GM12873 (cell line): ENCODE measurements around the gene PBX1.

ENCODE experiments used
- TF ChIP-seq, protein P1 (sequence below): IDR thresholded peaks from 2 replicates; pipeline ENCODE4 v1.5.1; 2012; ENCODE audit warnings: low read depth, mild to moderate bottlenecking, moderate library complexity, low read length, control low read depth; ENCODE audit not compliant: insufficient read depth; ENCODE audit errors: missing control alignments

The PBX1 gene

DNA sequence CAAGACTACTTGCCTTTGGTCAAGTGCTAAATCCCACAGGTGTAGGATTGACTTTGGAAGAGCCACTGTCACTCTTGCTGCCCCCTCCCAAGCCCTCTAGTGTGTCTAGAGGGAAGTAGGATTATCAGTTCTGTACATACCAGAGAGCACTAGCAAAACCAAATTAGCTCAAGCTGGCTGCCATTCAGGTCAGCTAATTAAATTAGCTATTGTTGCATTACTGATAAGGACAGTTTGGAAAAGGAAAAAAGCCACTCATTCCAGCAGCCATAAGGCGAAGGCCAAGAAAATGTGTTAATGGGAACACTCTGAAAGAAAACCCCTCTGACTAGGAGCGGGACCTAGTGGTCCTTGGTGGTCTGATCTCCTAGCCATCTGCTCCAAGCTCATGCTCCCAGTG, 321.7 kb downstream of the PBX1 start:
- TF ChIP-seq, protein P1, sequence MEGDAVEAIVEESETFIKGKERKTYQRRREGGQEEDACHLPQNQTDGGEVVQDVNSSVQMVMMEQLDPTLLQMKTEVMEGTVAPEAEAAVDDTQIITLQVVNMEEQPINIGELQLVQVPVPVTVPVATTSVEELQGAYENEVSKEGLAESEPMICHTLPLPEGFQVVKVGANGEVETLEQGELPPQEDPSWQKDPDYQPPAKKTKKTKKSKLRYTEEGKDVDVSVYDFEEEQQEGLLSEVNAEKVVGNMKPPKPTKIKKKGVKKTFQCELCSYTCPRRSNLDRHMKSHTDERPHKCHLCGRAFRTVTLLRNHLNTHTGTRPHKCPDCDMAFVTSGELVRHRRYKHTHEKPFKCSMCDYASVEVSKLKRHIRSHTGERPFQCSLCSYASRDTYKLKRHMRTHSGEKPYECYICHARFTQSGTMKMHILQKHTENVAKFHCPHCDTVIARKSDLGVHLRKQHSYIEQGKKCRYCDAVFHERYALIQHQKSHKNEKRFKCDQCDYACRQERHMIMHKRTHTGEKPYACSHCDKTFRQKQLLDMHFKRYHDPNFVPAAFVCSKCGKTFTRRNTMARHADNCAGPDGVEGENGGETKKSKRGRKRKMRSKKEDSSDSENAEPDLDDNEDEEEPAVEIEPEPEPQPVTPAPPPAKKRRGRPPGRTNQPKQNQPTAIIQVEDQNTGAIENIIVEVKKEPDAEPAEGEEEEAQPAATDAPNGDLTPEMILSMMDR, result no peak

DNA sequence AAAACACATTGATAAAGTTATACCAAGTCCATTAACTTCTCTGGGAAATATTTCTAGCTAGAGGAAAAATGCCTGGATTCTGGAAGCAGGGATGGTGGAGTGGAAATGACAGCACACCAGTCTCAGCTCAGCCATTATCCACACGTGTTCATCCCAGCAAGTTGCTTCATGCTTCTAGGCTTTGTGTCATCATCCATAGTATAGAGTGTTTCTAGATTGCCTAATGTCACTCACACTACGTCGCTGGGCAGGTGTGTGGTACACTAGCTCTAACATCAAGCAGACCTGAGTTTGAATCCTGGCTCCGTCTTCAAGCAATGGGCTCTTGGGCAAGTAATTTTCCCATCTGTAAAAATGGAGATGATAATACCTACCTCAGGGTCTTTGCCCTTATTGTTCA, 326.3 kb downstream of the PBX1 start:
- TF ChIP-seq, protein P1, result no peak

DNA sequence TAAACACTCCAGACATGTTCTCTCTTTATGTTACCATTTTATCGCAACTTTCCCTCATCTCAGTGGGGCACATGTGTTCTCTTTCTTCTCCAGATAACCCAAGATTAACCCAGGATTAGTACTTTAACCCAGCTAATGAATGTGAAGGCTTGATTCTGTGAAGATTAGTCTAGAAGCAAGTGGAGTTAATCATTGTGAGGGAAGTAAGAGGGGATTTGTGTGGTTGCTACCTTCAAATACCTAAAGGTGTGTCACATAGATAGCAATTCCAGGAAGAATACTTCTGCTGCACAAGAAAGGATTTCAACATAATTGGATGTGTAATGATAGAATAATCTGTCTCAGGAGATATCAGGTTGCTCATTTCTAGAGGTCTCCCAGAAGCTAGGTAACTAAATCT, 327.1 kb downstream of the PBX1 start:
- TF ChIP-seq, protein P1, result no peak

DNA sequence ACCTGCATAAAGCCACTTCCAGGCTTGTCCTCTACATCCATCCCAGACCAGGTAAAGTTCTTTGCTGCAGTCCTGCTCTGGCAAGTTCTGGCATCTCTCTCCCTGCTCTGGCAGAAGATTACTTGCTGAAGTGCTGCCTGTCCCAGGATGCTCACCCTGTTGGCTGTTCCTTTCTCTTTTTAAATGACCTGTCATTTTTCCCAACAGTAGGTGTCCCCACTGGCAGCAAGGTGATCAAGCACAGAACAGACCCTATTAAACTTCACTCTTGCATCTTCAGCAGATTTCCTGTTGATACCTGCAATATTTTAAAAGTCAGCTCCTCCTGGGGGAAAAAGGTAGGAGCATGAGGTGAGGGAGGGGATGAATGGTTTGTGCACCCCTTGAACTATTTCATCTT, 332.6 kb downstream of the PBX1 start:
- TF ChIP-seq, protein P1, result no peak

DNA sequence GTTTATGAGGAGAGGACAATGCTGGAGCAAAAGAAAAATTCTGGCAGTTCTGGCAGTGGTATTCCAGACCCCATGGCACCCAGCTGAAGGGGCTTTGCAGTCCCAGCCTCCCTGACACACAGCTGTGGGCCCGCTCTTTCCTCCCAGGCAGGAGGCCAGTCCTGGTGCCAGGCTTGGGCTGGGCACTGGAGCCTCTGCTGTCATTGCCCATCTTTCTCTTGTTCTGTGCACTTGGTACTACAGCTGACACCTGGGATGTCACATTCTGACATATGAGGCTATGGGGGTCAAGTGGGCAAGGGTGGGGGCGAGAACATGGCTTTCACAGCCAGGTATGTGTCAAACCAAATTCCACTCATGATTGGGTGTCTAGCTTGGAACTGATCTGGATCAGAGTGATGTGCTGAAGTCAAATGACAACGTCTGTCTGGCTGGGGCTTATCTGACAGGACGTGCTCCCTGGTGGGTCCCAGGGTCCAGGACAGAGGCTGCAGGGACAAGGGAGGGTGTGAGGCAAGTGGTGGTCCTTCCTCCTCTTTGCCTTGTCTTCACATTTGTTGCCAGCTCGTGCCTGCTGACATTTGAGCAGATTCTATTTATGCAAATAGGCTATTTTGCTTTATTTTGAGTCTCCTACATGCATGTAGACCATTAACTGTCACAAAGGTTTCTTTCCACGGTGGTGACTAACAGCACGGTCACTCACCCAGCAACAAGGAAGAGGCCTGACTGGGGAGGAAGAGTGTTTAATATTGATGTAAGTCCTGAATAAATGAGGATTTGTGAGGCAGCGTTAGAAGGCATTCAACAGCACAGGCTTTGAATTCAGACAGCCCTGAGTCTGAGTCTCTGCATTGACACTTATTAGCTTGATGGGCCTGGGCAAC, 336.3 kb downstream of the PBX1 start:
- TF ChIP-seq, protein P1, result no peak

DNA sequence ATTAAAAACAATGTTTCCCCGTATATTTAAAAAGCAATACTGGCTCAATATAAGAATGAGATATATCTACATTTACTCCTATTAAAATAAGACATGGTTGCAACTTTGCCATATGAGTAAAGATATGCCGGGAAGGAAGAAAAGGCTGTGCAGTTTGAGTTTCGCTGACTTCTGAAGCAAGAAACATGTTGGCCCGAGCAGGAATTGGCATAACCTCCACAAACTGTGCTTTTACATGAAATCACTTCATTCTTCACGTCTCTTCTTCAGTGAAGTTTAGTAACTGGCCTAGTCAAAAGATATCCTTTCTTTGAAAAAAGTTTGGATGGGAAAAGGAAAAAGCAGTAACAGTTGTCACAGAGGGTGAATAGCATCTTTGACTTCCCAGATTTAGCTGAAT, 342.0 kb downstream of the PBX1 start:
- TF ChIP-seq, protein P1, result no peak
